Spleen (tissue), 7 donors: ENCODE measurements around the gene PACSIN2.

ENCODE experiments used
- CTCF ChIP-seq, 11 experiments: fragments of 200-600 bp in 7 of 11; fragments of 450-650 bp in 4 of 11; sonication (generic) in 4 of 11; IDR thresholded peaks in 8 of 11; conservative IDR thresholded peaks in 3 of 11; 1 replicate in 7 of 11; 2 replicates in 4 of 11; pipeline versions ENCODE4 v1.4.0 to v1.8.0; 2016 to 2021; ENCODE audit warnings: antibody characterized with exemption in 11 of 11, inconsistent platforms in 4 of 11, mild to moderate bottlenecking in 1 of 11
- POLR2A ChIP-seq, 3 donors: fragments of 450-650 bp; IDR thresholded peaks; one replicate each; pipeline ENCODE4 v1.5.1; 2017; ENCODE audit warnings: antibody characterized with exemption in 3 of 3, mild to moderate bottlenecking in 1 of 3
- POLR2AphosphoS5 ChIP-seq, 3 donors: sonication (generic); formaldehyde crosslinking; IDR thresholded peaks; one replicate each; pipeline ENCODE4 v1.5.1; 2017; ENCODE audit warnings: antibody characterized with exemption in 3 of 3
- donor health status: DM: no; HTN: no; CAD: no; lungs with moderate emphysema.
- donor health status: DM: no; HTN: no; CAD: no.
- donor health status: DM: no; HTN: no; CAD: no.

DNA sequence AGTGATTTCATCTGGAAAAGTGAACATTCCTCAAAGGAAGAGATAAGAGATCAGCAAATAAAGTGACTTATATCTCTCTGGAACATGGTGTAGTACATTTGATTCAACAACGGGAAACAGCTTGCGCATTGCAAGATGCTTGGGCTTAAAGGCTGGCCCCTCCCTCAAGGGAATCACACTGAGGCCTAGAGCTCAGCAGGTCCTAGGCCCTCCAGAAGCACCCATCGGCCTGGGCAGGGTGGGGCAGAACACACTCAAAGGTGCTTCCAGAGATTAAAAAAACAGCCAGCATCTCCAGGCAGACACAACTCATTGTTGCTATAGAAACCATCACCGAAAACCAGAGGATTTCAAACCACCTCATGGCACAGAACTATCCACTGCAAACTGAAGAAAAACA is 88.8 kb downstream of the PACSIN2 start:
- TF ChIP-seq POLR2A (IDR thresholded peaks at IDR 0.05) = no peak
- no peak for TF ChIP-seq CTCF (IDR thresholded peaks at IDR 0.05 in 8 of 11, conservative IDR thresholded peaks at IDR 0.05 in 3 of 11)
- TF ChIP-seq POLR2AphosphoS5 (IDR thresholded peaks at IDR 0.05) = no peak
